ENCODE data around the gene CNKSR2. TPM values are rescaled to one million over a fixed set of nuclear protein-coding genes. Genes with fewer than 3 reads are reported as not detected.
A peak's percentile ranks its signal among the peaks of the same experiment; 100 is the strongest.

The CNKSR2 gene
- total RNA-seq, 1 experiment from 2014 or later, result 52.9 TPM

DNA sequence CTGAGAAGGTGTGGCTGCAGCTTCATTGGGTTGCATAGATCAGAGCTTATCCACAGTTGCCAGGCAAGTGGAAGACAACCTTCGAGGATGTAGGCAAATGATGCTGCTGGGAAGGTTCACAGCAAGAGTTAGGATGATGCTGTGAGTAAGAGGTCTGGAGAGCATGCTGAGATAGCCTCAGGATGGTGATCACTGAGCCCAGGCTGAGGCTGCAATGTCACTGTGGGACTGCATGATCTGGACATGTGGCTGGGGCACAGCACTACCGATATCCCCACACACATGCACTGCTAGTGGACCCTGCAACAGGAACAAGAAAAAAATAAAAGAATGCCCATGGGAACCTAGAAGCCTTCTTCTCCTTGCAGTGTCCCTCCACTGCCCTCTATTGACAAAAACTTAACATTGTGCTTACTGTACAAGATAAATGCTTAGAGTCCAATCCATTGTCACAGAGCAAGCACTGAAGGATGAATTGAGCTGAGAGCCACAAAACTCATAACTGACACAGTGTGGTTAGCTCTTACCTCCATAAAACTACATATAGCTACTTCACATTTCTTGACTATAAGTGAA lies 105.6 kb downstream of the CNKSR2 start:
- 0 out of 7 replicates have a peak overlapping the region, but pooled peaks of 1 of the 3 experiments have one; percentile 52 for H3K27ac Mint-ChIP-seq
- no peak overlapping the region for H2BK120ac ChIP-seq (ENCODE audit: low read depth, low read length, poor library complexity, severe bottlenecking)
- H2AFZ ChIP-seq (ENCODE audit: low read length), result no peak overlapping the region
- no peak overlapping the region for H3K56ac ChIP-seq (ENCODE audit: insufficient read length, low read depth, low read length)
- no peaks in the 10 kb centered on the region for H3K27me3 Mint-ChIP-seq (ENCODE audit: low read depth)
- TF ChIP-seq, protein P1, sequence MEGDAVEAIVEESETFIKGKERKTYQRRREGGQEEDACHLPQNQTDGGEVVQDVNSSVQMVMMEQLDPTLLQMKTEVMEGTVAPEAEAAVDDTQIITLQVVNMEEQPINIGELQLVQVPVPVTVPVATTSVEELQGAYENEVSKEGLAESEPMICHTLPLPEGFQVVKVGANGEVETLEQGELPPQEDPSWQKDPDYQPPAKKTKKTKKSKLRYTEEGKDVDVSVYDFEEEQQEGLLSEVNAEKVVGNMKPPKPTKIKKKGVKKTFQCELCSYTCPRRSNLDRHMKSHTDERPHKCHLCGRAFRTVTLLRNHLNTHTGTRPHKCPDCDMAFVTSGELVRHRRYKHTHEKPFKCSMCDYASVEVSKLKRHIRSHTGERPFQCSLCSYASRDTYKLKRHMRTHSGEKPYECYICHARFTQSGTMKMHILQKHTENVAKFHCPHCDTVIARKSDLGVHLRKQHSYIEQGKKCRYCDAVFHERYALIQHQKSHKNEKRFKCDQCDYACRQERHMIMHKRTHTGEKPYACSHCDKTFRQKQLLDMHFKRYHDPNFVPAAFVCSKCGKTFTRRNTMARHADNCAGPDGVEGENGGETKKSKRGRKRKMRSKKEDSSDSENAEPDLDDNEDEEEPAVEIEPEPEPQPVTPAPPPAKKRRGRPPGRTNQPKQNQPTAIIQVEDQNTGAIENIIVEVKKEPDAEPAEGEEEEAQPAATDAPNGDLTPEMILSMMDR (conservative IDR thresholded peaks at IDR 0.05), result peak; percentile 87
- H2BK15ac ChIP-seq (ENCODE audit: low read depth, low read length), result no peak overlapping the region
- H3K18ac ChIP-seq (ENCODE audit: insufficient read length, low read depth, low read length), result no peak overlapping the region
- H3K23me2 ChIP-seq (ENCODE audit: insufficient read length, low read depth, low read length, poor library complexity, severe bottlenecking), result no peaks in the 10 kb centered on the region
- H3T11ph ChIP-seq (ENCODE audit: low read length), result no peak overlapping the region
- H3K4ac ChIP-seq (ENCODE audit: low read depth, low read length), result no peak overlapping the region
- H3K4me2 ChIP-seq (ENCODE audit: insufficient read depth, insufficient read length, low read length), result no peak overlapping the region
- no peak overlapping the region for H2BK20ac ChIP-seq (ENCODE audit: low read depth, low read length, poor library complexity, severe bottlenecking)
- H3K23ac ChIP-seq (ENCODE audit: insufficient read length, low read depth, low read length), result no peak overlapping the region
- H2BK5ac ChIP-seq (ENCODE audit: insufficient read length, low read length), result no peak overlapping the region
- H3K79me1 ChIP-seq (ENCODE audit: insufficient read depth, low read depth, low read length, poor library complexity, severe bottlenecking), result no peaks in the 10 kb centered on the region
- H3K9me3 Mint-ChIP-seq, result peaks cover 0 to 12% of the 10 kb centered on the region in 2 experiments; a peak in 3 of 5 replicates
- no peak overlapping the region for H4K8ac ChIP-seq (replicated peaks; ENCODE audit: insufficient read length, low read depth, low read length)
- no peaks in the 10 kb centered on the region for H4K20me1 ChIP-seq (ENCODE audit: control insufficient read depth, insufficient read depth, insufficient read length)
- H2AK5ac ChIP-seq (ENCODE audit: insufficient read length, low read length), result no peak overlapping the region
- no peak overlapping the region for H3K27ac ChIP-seq (ENCODE audit: insufficient read length, low read depth, low read length)
- no peak for DNase-seq
- peaks cover 15% of the 10 kb centered on the region for H3K9me3 ChIP-seq (ENCODE audit: control insufficient read depth, low read depth, low read length)
- H3K4me1 Mint-ChIP-seq, result peaks cover 4 to 7% of the 10 kb centered on the region in 2 experiments; a peak in 3 of 4 replicates
- no peak overlapping the region for H3K4me3 Mint-ChIP-seq
- peaks cover 0 to 13% (median 7%) of the 10 kb centered on the region in 3 experiments; a peak in 5 of 7 replicates for H3K36me3 Mint-ChIP-seq (ENCODE audit: insufficient read depth in 1 of 3, low read depth in 3 of 3)
- H3K14ac ChIP-seq (ENCODE audit: insufficient read depth, low read length), result no peak overlapping the region
- no peak overlapping the region for H2BK12ac ChIP-seq (ENCODE audit: insufficient read length, low read depth, low read length)
- no peaks in the 10 kb centered on the region for H3K27me3 ChIP-seq (ENCODE audit: insufficient read depth, low read length)
- H4K91ac ChIP-seq (ENCODE audit: insufficient read length, low read depth, low read length), result no peak overlapping the region
- no peaks in the 10 kb centered on the region for H3K4me1 ChIP-seq (ENCODE audit: insufficient read depth, low read length)
- H4K5ac ChIP-seq (ENCODE audit: insufficient read length, low read depth, low read length), result no peak overlapping the region
- no peaks in the 10 kb centered on the region for H3K79me2 ChIP-seq (ENCODE audit: insufficient read depth, low read length)
- WGBS (ENCODE audit: extremely low coverage, insufficient read length, low lambda C conversion rate), result no CpG with 5 or more reads among the region's 2 CpGs
- no peak overlapping the region for H3K9ac ChIP-seq (ENCODE audit: extremely low read depth, insufficient read length, low read length)
